ENCODE data around the gene STEAP2.

GRCh38 chr7:90213521-90213920, 2.0 kb downstream of the STEAP2 start:
- TF ChIP-seq POLR2AphosphoS5 (IDR thresholded peaks at IDR 0.05): no peak
- no peak for TF ChIP-seq EP300 (IDR thresholded peaks at IDR 0.05)

Measured in esophagus muscularis mucosa (tissue), 3 donors.